ENCODE results near the gene FRMD4A.

GRCh38 chr10:13834581-13835286 lies 496.0 kb downstream of the FRMD4A start:
- TF ChIP-seq CTCF (IDR thresholded peaks at IDR 0.05; ENCODE audit: insufficient read depth, low read length), result no peak
- no peak for TF ChIP-seq POLR2AphosphoS5 (IDR thresholded peaks at IDR 0.05; ENCODE audit: low read depth)
- no peak for TF ChIP-seq GABPA (IDR thresholded peaks at IDR 0.05; ENCODE audit: low read depth)
- TF ChIP-seq REST (IDR thresholded peaks at IDR 0.05; ENCODE audit: insufficient replicate concordance, low read depth), result no peak
- TF ChIP-seq SPI1 (IDR thresholded peaks at IDR 0.05; ENCODE audit: borderline replicate concordance, low read depth), result no peak

Data from HL-60 (cell line).